ENCODE results near the gene CNOT3.

Gene CNOT3

GRCh38 chr19:54123682-54124081, 13.9 kb upstream of the CNOT3 start:
- DNase-seq, result no peak

- no peak for DNase-seq
These were observed 13.2 kb upstream of the CNOT3 start for GRCh38 chr19:54124393-54124792.

- no peak for DNase-seq
These were observed 11.8 kb upstream of the CNOT3 start for GRCh38 chr19:54125713-54126112.

GRCh38 chr19:54127688-54128440, 9.7 kb upstream of the CNOT3 start:
- DNase-seq, result no peak

GRCh38 chr19:54128441-54128725, 9.2 kb upstream of the CNOT3 start:
- no peak for DNase-seq

- DNase-seq, result no peak
These were observed 8.6 kb upstream of the CNOT3 start for GRCh38 chr19:54128796-54129616.

GRCh38 chr19:54129617-54129996, 8.0 kb upstream of the CNOT3 start:
- DNase-seq, result no peak

- DNase-seq, result peak; percentile 15
These were observed 4.1 kb upstream of the CNOT3 start for GRCh38 chr19:54133312-54133956.

- no peak for DNase-seq
These were observed 3.5 kb upstream of the CNOT3 start for GRCh38 chr19:54133957-54134590.

- no peak for DNase-seq
These were observed 1.3 kb upstream of the CNOT3 start for GRCh38 chr19:54136086-54136863.

- peak; percentile 100 for DNase-seq
These were observed 481 bp upstream of the CNOT3 start for GRCh38 chr19:54136864-54137698.

- DNase-seq, result no peak
These were observed 1.1 kb downstream of the CNOT3 start for GRCh38 chr19:54138489-54139256.

GRCh38 chr19:54141356-54141755, 3.8 kb downstream of the CNOT3 start:
- no peak for DNase-seq

GRCh38 chr19:54142166-54142780, 4.7 kb downstream of the CNOT3 start:
- DNase-seq, result no peak

- DNase-seq, result no peak
These were observed 8.1 kb downstream of the CNOT3 start for GRCh38 chr19:54145541-54146158.

GRCh38 chr19:54147676-54148075, 10.1 kb downstream of the CNOT3 start:
- no peak for DNase-seq

- no peak for DNase-seq
These were observed 10.6 kb downstream of the CNOT3 start for GRCh38 chr19:54148158-54148557.

GRCh38 chr19:54149021-54149812, 11.7 kb downstream of the CNOT3 start:
- no peak for DNase-seq

GRCh38 chr19:54151362-54152035, 13.9 kb downstream of the CNOT3 start:
- no peak for DNase-seq

Measured in NCI-H1417 treated with DMSO at 0.1 percent for 48 hours (cell line).